Esophagus mucosa (tissue), 1 donor: ENCODE results near the gene LYRM4. TPM values are rescaled to one million over a fixed set of nuclear protein-coding genes. Genes with fewer than 3 reads are reported as not detected.

Experiments used
- ATAC-seq: fragments of 200-7000 bp; cut with Tn5 transposase; one replicate; pipeline ENCODE4 v1.9.1; 2020
- total RNA-seq: library from RNA; stranded (reverse); gene quantifications from one replicate; pipeline ENCODE4 v1.2.4, GENCODE V29; 2023
- donor health status: DM: yes; HTN: yes; CAD: no.

Gene LYRM4
- total RNA-seq, 1 donor from 2014 or later = 20.3 TPM

- no peak for ATAC-seq
These were observed 19.2 kb upstream of the LYRM4 start for GRCh38 chr6:5279891-5280338.

GRCh38 chr6:5278565-5279120, 17.9 kb upstream of the LYRM4 start:
- ATAC-seq = no peak

GRCh38 chr6:5278047-5278446, 17.3 kb upstream of the LYRM4 start:
- no peak for ATAC-seq

- no peak for ATAC-seq
These were observed 16.8 kb upstream of the LYRM4 start for GRCh38 chr6:5277589-5277988.

GRCh38 chr6:5276581-5276980, 15.8 kb upstream of the LYRM4 start:
- no peak for ATAC-seq

GRCh38 chr6:5275497-5275896, 14.7 kb upstream of the LYRM4 start:
- ATAC-seq = no peak

- ATAC-seq = no peak
These were observed 13.5 kb upstream of the LYRM4 start for GRCh38 chr6:5274231-5274630.

- peak; percentile 91 for ATAC-seq
These were observed 11.2 kb upstream of the LYRM4 start for GRCh38 chr6:5271926-5272325.

GRCh38 chr6:5270093-5270680, 9.4 kb upstream of the LYRM4 start:
- no peak for ATAC-seq

GRCh38 chr6:5266423-5266822, 5.7 kb upstream of the LYRM4 start:
- ATAC-seq = no peak

- ATAC-seq = no peak
These were observed 877 bp upstream of the LYRM4 start for GRCh38 chr6:5261545-5262109.

GRCh38 chr6:5260111-5260620, 584 bp downstream of the LYRM4 start:
- ATAC-seq = peak; percentile 78

GRCh38 chr6:5259428-5259827, 1.3 kb downstream of the LYRM4 start:
- ATAC-seq = no peak

GRCh38 chr6:5257400-5257799, 3.4 kb downstream of the LYRM4 start:
- no peak for ATAC-seq

GRCh38 chr6:5256952-5257351, 3.8 kb downstream of the LYRM4 start:
- no peak for ATAC-seq

GRCh38 chr6:5250911-5251310, 9.8 kb downstream of the LYRM4 start:
- ATAC-seq = no peak

GRCh38 chr6:5250451-5250850, 10.3 kb downstream of the LYRM4 start:
- no peak for ATAC-seq

- ATAC-seq = no peak
These were observed 11.2 kb downstream of the LYRM4 start for GRCh38 chr6:5249451-5250122.

- ATAC-seq = no peak
These were observed 12.2 kb downstream of the LYRM4 start for GRCh38 chr6:5248302-5249098.

- ATAC-seq = no peak
These were observed 13.5 kb downstream of the LYRM4 start for GRCh38 chr6:5247201-5247600.

GRCh38 chr6:5246141-5247097, 14.3 kb downstream of the LYRM4 start:
- peak; percentile 21 for ATAC-seq

- ATAC-seq = no peak
These were observed 17.7 kb downstream of the LYRM4 start for GRCh38 chr6:5243069-5243468.
